ENCODE data around the gene SYT1.

SYT1 gene

GRCh38 chr12:78898416-78898815, 33.8 kb downstream of the SYT1 start:
- no peak for DNase-seq

GRCh38 chr12:78914859-78915331, 50.3 kb downstream of the SYT1 start:
- no peak for DNase-seq

GRCh38 chr12:78916845-78917480, 52.4 kb downstream of the SYT1 start:
- no peak for DNase-seq

GRCh38 chr12:78917513-78917912, 52.9 kb downstream of the SYT1 start:
- DNase-seq = no peak

GRCh38 chr12:78918268-78918667, 53.7 kb downstream of the SYT1 start:
- no peak for DNase-seq

- DNase-seq = no peak
These were observed 63.9 kb downstream of the SYT1 start for GRCh38 chr12:78928200-78929074.

GRCh38 chr12:78929075-78929418, 64.5 kb downstream of the SYT1 start:
- no peak for DNase-seq

GRCh38 chr12:78931466-78931990, 67.0 kb downstream of the SYT1 start:
- DNase-seq = no peak

GRCh38 chr12:78933014-78933413, 68.4 kb downstream of the SYT1 start:
- DNase-seq = no peak

GRCh38 chr12:78938341-78939084, 73.9 kb downstream of the SYT1 start:
- DNase-seq = no peak

- DNase-seq = no peak
These were observed 85.0 kb downstream of the SYT1 start for GRCh38 chr12:78949532-78949931.

GRCh38 chr12:78951803-78952551, 87.4 kb downstream of the SYT1 start:
- no peak for DNase-seq

GRCh38 chr12:78952552-78952929, 88.0 kb downstream of the SYT1 start:
- no peak for DNase-seq

GRCh38 chr12:78958941-78959340, 94.4 kb downstream of the SYT1 start:
- no peak for DNase-seq

GRCh38 chr12:78959556-78959955, 95.0 kb downstream of the SYT1 start:
- DNase-seq = no peak

- DNase-seq = no peak
These were observed 96.6 kb downstream of the SYT1 start for GRCh38 chr12:78961171-78961570.

- DNase-seq = no peak
These were observed 99.1 kb downstream of the SYT1 start for GRCh38 chr12:78963439-78964227.

- DNase-seq = no peak
These were observed 99.9 kb downstream of the SYT1 start for GRCh38 chr12:78964521-78964920.

GRCh38 chr12:78966062-78966461, 101.5 kb downstream of the SYT1 start:
- DNase-seq = no peak

- DNase-seq = no peak
These were observed 102.4 kb downstream of the SYT1 start for GRCh38 chr12:78966926-78967325.

- DNase-seq = no peak
These were observed 103.7 kb downstream of the SYT1 start for GRCh38 chr12:78968226-78968625.

- DNase-seq = no peak
These were observed 105.5 kb downstream of the SYT1 start for GRCh38 chr12:78970041-78970440.

Measured in NCI-H1048 (cell line).